Fibroblast of lung (primary cell): ENCODE results near the gene CIB4. TPM values are rescaled to one million over a fixed set of nuclear protein-coding genes. Genes with fewer than 3 reads are reported as not detected.

ENCODE experiments used
- DNase-seq, 2 donors: peaks; one replicate each; pipeline versions ENCODE4 v3.0.0 to v3.0.0-alpha.2; 2010; ENCODE audit warnings: low read depth in 2 of 2
- H2AFZ ChIP-seq: 2 replicates; pipeline ENCODE4 v1.5.1; 2012; ENCODE audit warnings: low read length, control low read depth, inconsistent platforms
- H3K27ac ChIP-seq: 2 replicates; pipeline ENCODE4 v1.5.1; 2011; ENCODE audit warnings: low read length, control low read depth; ENCODE audit not compliant: insufficient read depth
- H3K27me3 ChIP-seq: 2 replicates; pipeline ENCODE4 v1.5.1; 2011; ENCODE audit warnings: mild to moderate bottlenecking, low read length; ENCODE audit not compliant: control insufficient read depth, insufficient read depth
- H3K36me3 ChIP-seq: 2 replicates; pipeline ENCODE4 v1.5.1; 2011; ENCODE audit warnings: low read length; ENCODE audit not compliant: control insufficient read depth, insufficient read depth
- H3K4me1 ChIP-seq: 2 replicates; pipeline ENCODE4 v1.5.1; 2011; ENCODE audit warnings: low read length; ENCODE audit not compliant: control insufficient read depth, insufficient read depth; ENCODE audit errors: extremely low read depth
- H3K4me2 ChIP-seq: 2 replicates; pipeline ENCODE4 v1.5.1; 2011; ENCODE audit warnings: low read length, control low read depth; ENCODE audit not compliant: insufficient read depth; ENCODE audit errors: extremely low read depth
- H3K4me3 ChIP-seq, 4 experiments: fragments of 200-600 bp in 1 of 4; sonication (generic) in 1 of 4; replicated peaks in 1 of 4; 2 replicates each; pipeline ENCODE4 v1.5.1; 2011 to 2016; ENCODE audit warnings: low read length in 4 of 4, low read depth in 3 of 4, mild to moderate bottlenecking in 3 of 4, control low read depth in 2 of 4, inconsistent platforms in 1 of 4, mixed read lengths in 1 of 4; ENCODE audit not compliant: insufficient read depth in 1 of 4; ENCODE audit errors: control extremely low read depth in 1 of 4
- H3K79me2 ChIP-seq: 2 replicates; pipeline ENCODE4 v1.5.1; 2012; ENCODE audit warnings: mild to moderate bottlenecking, low read length, inconsistent platforms; ENCODE audit not compliant: control insufficient read depth, insufficient read depth
- H3K9ac ChIP-seq: 2 replicates; pipeline ENCODE4 v1.5.1; 2011; ENCODE audit warnings: mild to moderate bottlenecking, low read length, control low read depth; ENCODE audit not compliant: insufficient read depth
- H3K9me3 ChIP-seq: 2 replicates; pipeline ENCODE4 v1.5.1; 2012; ENCODE audit warnings: low read depth, low read length; ENCODE audit not compliant: control insufficient read depth, insufficient read depth
- H4K20me1 ChIP-seq: 2 replicates; pipeline ENCODE4 v1.5.1; 2011; ENCODE audit warnings: low read length; ENCODE audit not compliant: control insufficient read depth, insufficient read depth; ENCODE audit errors: extremely low read depth
- EZH2 ChIP-seq: IDR thresholded peaks from 2 replicates; pipeline ENCODE4 v1.5.1; 2012; ENCODE audit warnings: low read length, control low read depth, mild to moderate bottlenecking; ENCODE audit errors: missing control alignments
- polyA plus RNA-seq, 2 donors: library from polyadenylated mRNA; depleted of rRNA in 1 of 2; stranded (reverse) in 1 of 2; unstranded in 1 of 2; fragments of >200 nt; gene quantifications; 2 replicates each; pipeline ENCODE4 v1.2.1, GENCODE V29; 2011 to 2012; ENCODE audit warnings: missing spikeins in 1 of 2
- total RNA-seq: library from RNA; depleted of rRNA; stranded (reverse); fragments of >200 nt; gene quantifications from 2 replicates; pipeline ENCODE4 v1.2.1, GENCODE V29; 2014
- TF ChIP-seq, protein P1 (sequence below), 2 donors: IDR thresholded peaks in 1 of 2; conservative IDR thresholded peaks in 1 of 2; 1 replicate in 1 of 2; 2 replicates in 1 of 2; pipeline ENCODE4 v1.5.1; 2011 to 2012; ENCODE audit warnings: low read length in 2 of 2, control low read depth in 1 of 2, inconsistent platforms in 1 of 2, low read depth in 1 of 2, mild to moderate bottlenecking in 1 of 2

CIB4 gene
- total and polyA plus RNA-seq, 2 donors (not counting 1 experiment from before 2014, with no cell fraction given) = not detected

DNA sequence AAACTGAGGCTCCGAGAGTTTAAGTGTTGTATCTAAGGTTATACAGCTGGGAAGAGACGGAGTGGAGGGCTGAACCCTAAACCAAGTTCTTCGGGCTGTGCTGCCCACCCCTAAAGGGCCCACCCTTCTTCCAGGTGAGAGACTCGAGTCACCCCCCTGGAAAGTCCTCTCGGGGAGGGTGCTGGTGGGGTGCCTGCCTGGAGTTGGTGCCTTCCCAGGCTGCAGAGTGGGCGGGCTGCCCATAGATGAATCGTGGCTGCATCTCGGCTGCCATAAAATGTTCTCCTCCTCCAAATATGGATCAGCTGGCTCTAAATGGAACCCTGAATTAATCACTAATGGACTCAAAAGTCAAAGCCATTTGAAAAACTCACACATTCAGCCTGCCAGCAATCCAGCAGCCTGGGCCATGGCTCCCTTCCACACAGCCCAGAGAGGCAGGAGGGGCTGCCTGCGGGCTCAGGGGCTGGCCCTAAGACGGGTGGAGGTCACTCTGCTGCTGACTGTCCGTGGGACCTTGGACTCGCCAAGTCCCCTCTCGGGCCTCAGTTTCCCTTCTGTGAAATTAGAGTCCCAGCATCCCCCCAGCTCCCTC is 7.7 kb downstream of the CIB4 start:
- no peak overlapping the region for H3K4me2 ChIP-seq
- peaks cover 20% of the 10 kb centered on the region for H3K27me3 ChIP-seq
- no peaks in the 10 kb centered on the region for H4K20me1 ChIP-seq
- TF ChIP-seq, protein P1, sequence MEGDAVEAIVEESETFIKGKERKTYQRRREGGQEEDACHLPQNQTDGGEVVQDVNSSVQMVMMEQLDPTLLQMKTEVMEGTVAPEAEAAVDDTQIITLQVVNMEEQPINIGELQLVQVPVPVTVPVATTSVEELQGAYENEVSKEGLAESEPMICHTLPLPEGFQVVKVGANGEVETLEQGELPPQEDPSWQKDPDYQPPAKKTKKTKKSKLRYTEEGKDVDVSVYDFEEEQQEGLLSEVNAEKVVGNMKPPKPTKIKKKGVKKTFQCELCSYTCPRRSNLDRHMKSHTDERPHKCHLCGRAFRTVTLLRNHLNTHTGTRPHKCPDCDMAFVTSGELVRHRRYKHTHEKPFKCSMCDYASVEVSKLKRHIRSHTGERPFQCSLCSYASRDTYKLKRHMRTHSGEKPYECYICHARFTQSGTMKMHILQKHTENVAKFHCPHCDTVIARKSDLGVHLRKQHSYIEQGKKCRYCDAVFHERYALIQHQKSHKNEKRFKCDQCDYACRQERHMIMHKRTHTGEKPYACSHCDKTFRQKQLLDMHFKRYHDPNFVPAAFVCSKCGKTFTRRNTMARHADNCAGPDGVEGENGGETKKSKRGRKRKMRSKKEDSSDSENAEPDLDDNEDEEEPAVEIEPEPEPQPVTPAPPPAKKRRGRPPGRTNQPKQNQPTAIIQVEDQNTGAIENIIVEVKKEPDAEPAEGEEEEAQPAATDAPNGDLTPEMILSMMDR (conservative IDR thresholded peaks at IDR 0.05 in 1 of 2, IDR thresholded peaks at IDR 0.05 in 1 of 2; ENCODE audit: low read depth in 1 of 2, low read length in 2 of 2) = no peak
- TF ChIP-seq EZH2 = no peak
- no peaks in the 10 kb centered on the region for H3K9me3 ChIP-seq
- H2AFZ ChIP-seq = no peak overlapping the region
- no peaks in the 10 kb centered on the region for H3K79me2 ChIP-seq
- H3K27ac ChIP-seq = no peak overlapping the region
- no peak overlapping the region for H3K9ac ChIP-seq
- no peaks in the 10 kb centered on the region for H3K4me1 ChIP-seq
- DNase-seq = no peak
- H3K4me3 ChIP-seq = no peak overlapping the region
- no peaks in the 10 kb centered on the region for H3K36me3 ChIP-seq

DNA sequence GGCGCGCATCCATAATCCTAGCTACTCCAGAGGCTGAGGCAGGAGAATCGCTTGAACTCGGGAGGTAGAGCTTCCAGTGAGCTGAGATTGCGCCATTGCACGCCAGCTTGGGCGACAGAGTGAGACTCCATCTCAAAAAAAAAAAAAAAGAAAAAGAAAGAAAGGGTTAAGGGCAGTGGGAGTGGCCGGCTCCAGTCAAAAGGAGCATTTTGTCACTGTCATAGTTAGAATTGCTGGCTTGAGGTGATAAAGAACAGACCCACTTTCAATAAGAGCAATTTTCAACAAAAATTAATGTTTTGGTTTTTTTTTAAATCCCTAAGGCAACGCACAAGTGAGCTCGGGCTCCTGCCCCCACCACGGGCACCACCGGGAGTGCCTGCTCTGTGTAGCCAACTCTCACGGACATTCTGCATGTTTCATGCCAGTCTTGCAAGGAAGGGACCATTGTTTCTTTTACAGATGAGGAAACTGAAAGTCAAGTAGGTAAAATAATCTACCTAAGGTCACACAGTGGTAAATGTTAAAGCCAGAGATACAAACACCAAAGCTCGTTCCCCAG is 8.5 kb downstream of the CIB4 start:
- Histone ChIP-seq H4K20me1 (no peaks in the 10 kb centered on the region), H2AFZ (no peak overlapping the region), H3K79me2 (no peaks in the 10 kb centered on the region), H3K9ac (no peak overlapping the region), H3K4me3 (no peak overlapping the region), H3K36me3 (no peaks in the 10 kb centered on the region), H3K9me3 (no peaks in the 10 kb centered on the region), H3K4me2 (no peak overlapping the region), H3K27me3 (peaks cover 15% of the 10 kb centered on the region), H3K27ac (no peak overlapping the region), H3K4me1 (no peaks in the 10 kb centered on the region)
- DNase-seq = no peak
- TF ChIP-seq EZH2 = no peak
- TF ChIP-seq, protein P1 (conservative IDR thresholded peaks at IDR 0.05 in 1 of 2, IDR thresholded peaks at IDR 0.05 in 1 of 2; ENCODE audit: low read depth in 1 of 2, low read length in 2 of 2) = no peak

GRCh38 chr2:26631401-26632170 is 9.6 kb downstream of the CIB4 start:
- TF ChIP-seq, protein P1 (conservative IDR thresholded peaks at IDR 0.05 in 1 of 2, IDR thresholded peaks at IDR 0.05 in 1 of 2; ENCODE audit: low read depth in 1 of 2, low read length in 2 of 2) = no peak
- no peak for TF ChIP-seq EZH2
- peaks cover 9% of the 10 kb centered on the region for H3K27me3 ChIP-seq

More at GRCh38 chr2:26631401-26632170, 9.6 kb downstream of the CIB4 start:
- Histone ChIP-seq H3K27ac (no peak overlapping the region), H3K36me3 (no peaks in the 10 kb centered on the region), H3K4me3 (no peak overlapping the region), H3K4me1 (no peaks in the 10 kb centered on the region), H3K4me2 (no peak overlapping the region), H3K9me3 (no peaks in the 10 kb centered on the region), H4K20me1 (no peaks in the 10 kb centered on the region), H3K9ac (no peak overlapping the region), H2AFZ (no peak overlapping the region), H3K79me2 (no peaks in the 10 kb centered on the region)
- no peak for DNase-seq
